ENCODE data around the gene CFLAR. TPM values are rescaled to one million over a fixed set of nuclear protein-coding genes. Genes with fewer than 3 reads are reported as not detected.

The CFLAR gene
- total RNA-seq, 2 donors from 2014 or later: 92.4 to 141 TPM

GRCh38 chr2:201154615-201155399 is 38.8 kb downstream of the CFLAR start:
- intact Hi-C loops (cut with DNase I): loop anchor here (5.0 to 10.0 kb wide), 3 partner anchors 38 to 260 kb away; partner anchors contain the start of genes CFLAR and ORC2
- Histone ChIP-seq H3K27ac (no peak overlapping the region), H3K4me1 (replicated peaks) (no peaks in the 10 kb centered on the region), H3K27me3 (replicated peaks; ENCODE audit: insufficient read depth) (no peaks in the 10 kb centered on the region), H3K4me3 (no peak overlapping the region), H3K36me3 (no peaks in the 10 kb centered on the region), H3K9me3 (no peaks in the 10 kb centered on the region)
- no peak for DNase-seq (ENCODE audit: low spot score)
- WGBS: 89% methylated on average over 9 of the region's 9 CpGs
- TF ChIP-seq CTCF (IDR thresholded peaks at IDR 0.05) (no peak), POLR2A (IDR thresholded peaks at IDR 0.05) (no peak), POLR2AphosphoS5 (IDR thresholded peaks at IDR 0.05) (no peak)

- no peak overlapping the region for H3K27ac ChIP-seq
- H3K9me3 ChIP-seq: no peaks in the 10 kb centered on the region
- H3K4me1 ChIP-seq (replicated peaks): no peaks in the 10 kb centered on the region
- H3K4me3 ChIP-seq: no peak overlapping the region
- TF ChIP-seq POLR2A (IDR thresholded peaks at IDR 0.05) (no peak), POLR2AphosphoS5 (IDR thresholded peaks at IDR 0.05) (no peak), CTCF (IDR thresholded peaks at IDR 0.05) (no peak)
- peaks cover 5 to 6% of the 10 kb centered on the region in 2 donors for H3K36me3 ChIP-seq
- WGBS: 89% methylated on average over 6 of the region's 6 CpGs
- H3K27me3 ChIP-seq (replicated peaks; ENCODE audit: insufficient read depth): no peaks in the 10 kb centered on the region
- DNase-seq (ENCODE audit: low spot score): no peak
- intact Hi-C loops (cut with DNase I): loop anchor here (5.0 to 10.0 kb wide), 3 partner anchors 39 to 261 kb away; partner anchors contain the start of genes CFLAR and ORC2
Observed at GRCh38 chr2:201156036-201156435, 40.1 kb downstream of the CFLAR start.

- no peak for DNase-seq (ENCODE audit: low spot score)
Observed at GRCh38 chr2:201156640-201157039, 40.7 kb downstream of the CFLAR start.

GRCh38 chr2:201157694-201158093 is 41.7 kb downstream of the CFLAR start:
- WGBS: 66% methylated on average over 4 of the region's 4 CpGs
- H3K9me3 ChIP-seq: no peaks in the 10 kb centered on the region
- peaks cover 5 to 6% of the 10 kb centered on the region in 2 donors for H3K36me3 ChIP-seq
- H3K27ac ChIP-seq: peak overlapping the region; percentile 10 to 45
- TF ChIP-seq POLR2AphosphoS5 (IDR thresholded peaks at IDR 0.05): no peak
- H3K27me3 ChIP-seq (replicated peaks; ENCODE audit: insufficient read depth): no peaks in the 10 kb centered on the region
- intact Hi-C loops (cut with DNase I): loop anchor here (5.0 to 10.0 kb wide), 3 partner anchors 40 to 263 kb away; partner anchors contain the start of genes CFLAR and ORC2
- no peaks in the 10 kb centered on the region for H3K4me1 ChIP-seq (replicated peaks)
- DNase-seq (ENCODE audit: low spot score): no peak
- no peak overlapping the region for H3K4me3 ChIP-seq

More at GRCh38 chr2:201156640-201157039, 40.7 kb downstream of the CFLAR start:
- H3K36me3 ChIP-seq: peaks cover 5 to 6% of the 10 kb centered on the region in 2 donors
- no peaks in the 10 kb centered on the region for H3K4me1 ChIP-seq (replicated peaks)
- intact Hi-C loops (cut with DNase I): loop anchor here (5.0 to 10.0 kb wide), 3 partner anchors 39 to 262 kb away; partner anchors contain the start of genes CFLAR and ORC2
- no peak overlapping the region for H3K27ac ChIP-seq
- no peaks in the 10 kb centered on the region for H3K27me3 ChIP-seq (replicated peaks; ENCODE audit: insufficient read depth)
- TF ChIP-seq CTCF (IDR thresholded peaks at IDR 0.05): no peak
- TF ChIP-seq POLR2AphosphoS5 (IDR thresholded peaks at IDR 0.05): no peak
- no peak for TF ChIP-seq POLR2A (IDR thresholded peaks at IDR 0.05)
- WGBS: 86% methylated on average over 1 of the region's 1 CpG
- no peak overlapping the region for H3K4me3 ChIP-seq
- H3K9me3 ChIP-seq: no peaks in the 10 kb centered on the region

- H3K4me3 ChIP-seq: no peak overlapping the region
- peaks cover 7 to 8% of the 10 kb centered on the region in 2 donors for H3K36me3 ChIP-seq
- TF ChIP-seq POLR2AphosphoS5 (IDR thresholded peaks at IDR 0.05) (peak; percentile 56), POLR2A (IDR thresholded peaks at IDR 0.05) (no peak), CTCF (IDR thresholded peaks at IDR 0.05) (peak in 3 of 4 experiments; percentile 50 to 72 (median 57))
- H3K9me3 ChIP-seq: no peaks in the 10 kb centered on the region
- peak; percentile 61 for DNase-seq (ENCODE audit: low spot score)
- WGBS: 54% methylated on average over 5 of the region's 5 CpGs
- intact Hi-C loops (cut with DNase I): loop anchor here (5.0 to 10.0 kb wide), 3 partner anchors 41 to 264 kb away; partner anchors contain the start of genes CFLAR and ORC2
- H3K27me3 ChIP-seq (replicated peaks; ENCODE audit: insufficient read depth): no peaks in the 10 kb centered on the region
- peak overlapping the region; percentile 10 to 45 for H3K27ac ChIP-seq
- no peaks in the 10 kb centered on the region for H3K4me1 ChIP-seq (replicated peaks)
Observed at GRCh38 chr2:201158111-201158929, 42.4 kb downstream of the CFLAR start.

Data from prostate gland (tissue), 2 donors.